ENCODE data around the gene CLEC7A. TPM values are rescaled to one million over a fixed set of nuclear protein-coding genes. Genes with fewer than 3 reads are reported as not detected.

CLEC7A gene
- total RNA-seq, 1 experiment from 2014 or later: not detected

GRCh38 chr12:10088031-10088430 is 42.0 kb downstream of the CLEC7A start:
- Mint-ChIP-seq H3K36me3 (ENCODE audit: insufficient read depth in 1 of 3, low read depth in 3 of 3) (peaks cover 0 to 11% (median 0%) of the 10 kb centered on the region in 3 experiments; a peak in 2 of 7 replicates), H3K9me3 (peaks cover 5 to 10% of the 10 kb centered on the region in 2 experiments; a peak in 3 of 5 replicates), H3K27me3 (ENCODE audit: low read depth) (no peaks in the 10 kb centered on the region), H3K27ac (no peak overlapping the region), H3K4me1 (peaks cover 12 to 14% of the 10 kb centered on the region in 2 experiments), H3K4me3 (no peak overlapping the region)
- H3K14ac ChIP-seq (ENCODE audit: insufficient read depth, low read length): no peak overlapping the region
- no peaks in the 10 kb centered on the region for H3K9me3 ChIP-seq (ENCODE audit: control insufficient read depth, low read depth, low read length)
- H3K23me2 ChIP-seq (ENCODE audit: insufficient read length, low read depth, low read length, poor library complexity, severe bottlenecking): no peaks in the 10 kb centered on the region
- no peak overlapping the region for H3K4ac ChIP-seq (ENCODE audit: low read depth, low read length)
- no peak overlapping the region for H2AK5ac ChIP-seq (ENCODE audit: insufficient read length, low read length)
- no peaks in the 10 kb centered on the region for H3K79me1 ChIP-seq (ENCODE audit: insufficient read depth, low read depth, low read length, poor library complexity, severe bottlenecking)
- H2BK12ac ChIP-seq (ENCODE audit: insufficient read length, low read depth, low read length): no peak overlapping the region
- no peak overlapping the region for H3K56ac ChIP-seq (ENCODE audit: insufficient read length, low read depth, low read length)
- no peak overlapping the region for H2AFZ ChIP-seq (ENCODE audit: low read length)
- H3K18ac ChIP-seq (ENCODE audit: insufficient read length, low read depth, low read length): no peak overlapping the region
- no peak overlapping the region for H3K4me2 ChIP-seq (ENCODE audit: insufficient read depth, insufficient read length, low read length)
- no peak overlapping the region for H3T11ph ChIP-seq (ENCODE audit: low read length)
- no peak overlapping the region for H2BK120ac ChIP-seq (ENCODE audit: low read depth, low read length, poor library complexity, severe bottlenecking)
- H3K4me1 ChIP-seq (ENCODE audit: insufficient read depth, low read length): no peaks in the 10 kb centered on the region; the same call in 1 of the 2 replicates
- no peaks in the 10 kb centered on the region for H3K27me3 ChIP-seq (ENCODE audit: insufficient read depth, low read length)
- no peak for DNase-seq
- H3K27ac ChIP-seq (ENCODE audit: insufficient read length, low read depth, low read length): no peak overlapping the region
- TF ChIP-seq, protein P1, sequence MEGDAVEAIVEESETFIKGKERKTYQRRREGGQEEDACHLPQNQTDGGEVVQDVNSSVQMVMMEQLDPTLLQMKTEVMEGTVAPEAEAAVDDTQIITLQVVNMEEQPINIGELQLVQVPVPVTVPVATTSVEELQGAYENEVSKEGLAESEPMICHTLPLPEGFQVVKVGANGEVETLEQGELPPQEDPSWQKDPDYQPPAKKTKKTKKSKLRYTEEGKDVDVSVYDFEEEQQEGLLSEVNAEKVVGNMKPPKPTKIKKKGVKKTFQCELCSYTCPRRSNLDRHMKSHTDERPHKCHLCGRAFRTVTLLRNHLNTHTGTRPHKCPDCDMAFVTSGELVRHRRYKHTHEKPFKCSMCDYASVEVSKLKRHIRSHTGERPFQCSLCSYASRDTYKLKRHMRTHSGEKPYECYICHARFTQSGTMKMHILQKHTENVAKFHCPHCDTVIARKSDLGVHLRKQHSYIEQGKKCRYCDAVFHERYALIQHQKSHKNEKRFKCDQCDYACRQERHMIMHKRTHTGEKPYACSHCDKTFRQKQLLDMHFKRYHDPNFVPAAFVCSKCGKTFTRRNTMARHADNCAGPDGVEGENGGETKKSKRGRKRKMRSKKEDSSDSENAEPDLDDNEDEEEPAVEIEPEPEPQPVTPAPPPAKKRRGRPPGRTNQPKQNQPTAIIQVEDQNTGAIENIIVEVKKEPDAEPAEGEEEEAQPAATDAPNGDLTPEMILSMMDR (conservative IDR thresholded peaks at IDR 0.05): no peak
- H3K79me2 ChIP-seq (ENCODE audit: insufficient read depth, low read length): no peaks in the 10 kb centered on the region
- H3K9ac ChIP-seq (ENCODE audit: extremely low read depth, insufficient read length, low read length): no peak overlapping the region
- H4K91ac ChIP-seq (ENCODE audit: insufficient read length, low read depth, low read length): no peak overlapping the region
- H2BK15ac ChIP-seq (ENCODE audit: low read depth, low read length): no peak overlapping the region
- no peak overlapping the region for H3K23ac ChIP-seq (ENCODE audit: insufficient read length, low read depth, low read length)
- H2BK20ac ChIP-seq (ENCODE audit: low read depth, low read length, poor library complexity, severe bottlenecking): no peak overlapping the region
- H4K20me1 ChIP-seq (ENCODE audit: control insufficient read depth, insufficient read depth, insufficient read length): no peaks in the 10 kb centered on the region
- no peak overlapping the region for H4K8ac ChIP-seq (replicated peaks; ENCODE audit: insufficient read length, low read depth, low read length)
- H2BK5ac ChIP-seq (ENCODE audit: insufficient read length, low read length): no peak overlapping the region
- H4K5ac ChIP-seq (ENCODE audit: insufficient read length, low read depth, low read length): no peak overlapping the region
